WERI-Rb-1 (cell line): ENCODE data around the gene TPRG1L.

ENCODE experiments used
- DNase-seq: peaks from one replicate; pipeline ENCODE4 v3.0.0-alpha.2; 2020
- H3K27ac ChIP-seq: fragments of 250-450 bp; sonication (Bioruptor Pico); 2 replicates; pipeline ENCODE4 v1.5.1; 2020; ENCODE audit warnings: mild to moderate bottlenecking, moderate library complexity
- H3K27me3 ChIP-seq: fragments of 250-450 bp; sonication (Bioruptor Pico); 2 replicates; pipeline ENCODE4 v1.5.1; 2021; ENCODE audit warnings: mild to moderate bottlenecking, low read depth, moderate library complexity; ENCODE audit not compliant: insufficient read depth, severe bottlenecking
- H3K36me3 ChIP-seq: fragments of 250-450 bp; sonication (Bioruptor Pico); 2 replicates; pipeline ENCODE4 v1.5.1; 2020; ENCODE audit warnings: mild to moderate bottlenecking, moderate library complexity
- H3K4me3 ChIP-seq: 2 replicates; pipeline ENCODE4 v1.5.1; 2011; ENCODE audit warnings: low read depth, mild to moderate bottlenecking, control low read depth, low read length
- H3K9me3 ChIP-seq: fragments of 250-450 bp; sonication (Bioruptor Pico); 2 replicates; pipeline ENCODE4 v1.5.1; 2021; ENCODE audit warnings: mild to moderate bottlenecking, moderate library complexity; ENCODE audit not compliant: severe bottlenecking
- CTCF ChIP-seq: IDR thresholded peaks from 2 replicates; pipeline ENCODE4 v1.5.1; 2011; ENCODE audit warnings: low read depth, mild to moderate bottlenecking, control low read depth, inconsistent platforms, low read length

The TPRG1L gene

DNA sequence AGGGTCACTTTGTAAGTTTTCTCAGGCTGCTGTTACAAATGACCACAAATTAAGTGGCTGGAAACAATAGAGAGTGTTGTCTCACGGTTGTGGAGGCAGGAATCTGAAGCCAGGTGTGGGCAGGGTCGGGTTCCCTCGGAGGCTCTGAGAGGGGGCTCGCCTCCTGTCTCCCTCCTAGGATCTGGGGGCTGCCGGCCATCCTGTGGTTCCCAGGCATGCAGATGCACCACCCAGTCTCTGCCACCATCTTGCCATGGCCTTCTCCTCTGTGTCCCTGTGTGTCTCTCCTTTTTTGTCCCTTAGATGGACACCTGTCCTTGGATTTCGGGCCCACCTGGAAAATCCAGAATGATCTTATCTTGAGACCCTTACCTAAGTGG, 32.3 kb downstream of the TPRG1L start:
- H3K27me3 ChIP-seq = no peaks in the 10 kb centered on the region
- no peaks in the 10 kb centered on the region for H3K9me3 ChIP-seq
- no peak for DNase-seq
- TF ChIP-seq CTCF = no peak
- H3K4me3 ChIP-seq = no peak overlapping the region
- H3K36me3 ChIP-seq = peaks cover 31% of the 10 kb centered on the region
- no peak overlapping the region for H3K27ac ChIP-seq

DNA sequence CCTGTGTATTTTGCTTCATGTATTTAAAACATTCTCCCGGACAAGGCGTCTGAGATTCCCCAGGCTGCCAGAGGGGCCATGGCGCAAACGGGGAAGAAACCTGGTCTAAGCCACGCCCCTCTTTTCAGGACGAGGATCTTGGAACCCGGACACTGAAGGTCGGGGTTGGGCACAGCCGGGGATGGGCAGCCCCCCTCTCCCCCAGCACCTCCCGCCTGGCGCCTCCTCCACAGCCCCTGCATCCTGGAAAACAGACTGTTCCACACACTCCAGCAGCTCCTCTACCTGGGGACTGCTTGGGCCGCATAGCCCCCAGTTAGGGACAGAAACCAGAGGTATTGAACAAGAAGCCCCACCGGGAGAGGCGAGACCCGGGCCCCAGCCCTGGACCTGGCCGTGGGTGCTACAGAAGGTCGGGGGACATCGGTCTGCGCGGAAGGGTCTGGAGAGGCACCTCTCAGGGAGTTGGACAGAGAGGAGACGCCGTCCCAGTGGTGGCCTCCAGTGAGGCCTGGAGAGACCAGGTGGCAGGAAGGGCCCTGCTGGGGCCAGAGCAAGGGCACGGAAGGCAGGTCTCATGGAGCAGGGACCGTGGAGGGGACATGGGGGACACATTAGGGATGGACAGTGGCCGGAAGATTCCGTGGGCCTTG, 32.9 kb downstream of the TPRG1L start:
- H3K27me3 ChIP-seq = no peaks in the 10 kb centered on the region
- peak overlapping the region; percentile 8; the same call in 1 of the 2 replicates for H3K27ac ChIP-seq
- no peak for TF ChIP-seq CTCF
- H3K36me3 ChIP-seq = peaks cover 36% of the 10 kb centered on the region
- DNase-seq = no peak
- no peaks in the 10 kb centered on the region for H3K9me3 ChIP-seq
- H3K4me3 ChIP-seq = no peak overlapping the region

- Histone ChIP-seq H3K9me3 (no peaks in the 10 kb centered on the region), H3K36me3 (peaks cover 38% of the 10 kb centered on the region), H3K4me3 (no peak overlapping the region), H3K27ac (peak overlapping the region; percentile 8; the same call in 1 of the 2 replicates), H3K27me3 (no peaks in the 10 kb centered on the region)
- DNase-seq = no peak
- no peak for TF ChIP-seq CTCF
Observed at GRCh38 chr1:3658231-3658615, 33.4 kb downstream of the TPRG1L start.

DNA sequence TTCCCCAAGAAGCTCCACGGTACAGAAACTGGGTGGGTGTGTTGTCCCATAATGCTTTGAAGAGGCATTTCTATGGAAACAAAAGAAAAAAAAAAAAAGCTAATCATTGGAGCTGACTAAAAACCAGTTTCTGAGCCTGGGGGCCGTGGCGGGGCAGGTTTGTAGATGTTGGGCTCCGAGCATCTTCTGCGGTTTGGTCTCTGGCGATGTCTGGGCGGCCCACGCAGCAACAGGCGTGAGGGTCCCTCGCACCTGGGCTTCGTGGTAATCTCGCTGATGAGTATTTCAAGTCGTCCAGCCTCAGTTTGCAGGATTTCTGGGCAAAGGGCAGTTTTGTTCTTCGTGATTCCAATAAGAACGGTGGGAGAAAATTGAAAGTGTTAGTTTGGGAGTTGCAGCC, 34.3 kb downstream of the TPRG1L start:
- H3K27me3 ChIP-seq = no peaks in the 10 kb centered on the region
- H3K4me3 ChIP-seq = no peak overlapping the region
- no peak overlapping the region for H3K27ac ChIP-seq
- H3K9me3 ChIP-seq = no peaks in the 10 kb centered on the region
- peaks cover 37% of the 10 kb centered on the region for H3K36me3 ChIP-seq
- no peak for DNase-seq
- no peak for TF ChIP-seq CTCF

GRCh38 chr1:3660704-3661103, 35.9 kb downstream of the TPRG1L start:
- no peak overlapping the region for H3K4me3 ChIP-seq
- no peaks in the 10 kb centered on the region for H3K9me3 ChIP-seq
- no peak overlapping the region for H3K27ac ChIP-seq
- DNase-seq = no peak
- no peaks in the 10 kb centered on the region for H3K27me3 ChIP-seq
- H3K36me3 ChIP-seq = peaks cover 27% of the 10 kb centered on the region
- TF ChIP-seq CTCF = no peak

DNA sequence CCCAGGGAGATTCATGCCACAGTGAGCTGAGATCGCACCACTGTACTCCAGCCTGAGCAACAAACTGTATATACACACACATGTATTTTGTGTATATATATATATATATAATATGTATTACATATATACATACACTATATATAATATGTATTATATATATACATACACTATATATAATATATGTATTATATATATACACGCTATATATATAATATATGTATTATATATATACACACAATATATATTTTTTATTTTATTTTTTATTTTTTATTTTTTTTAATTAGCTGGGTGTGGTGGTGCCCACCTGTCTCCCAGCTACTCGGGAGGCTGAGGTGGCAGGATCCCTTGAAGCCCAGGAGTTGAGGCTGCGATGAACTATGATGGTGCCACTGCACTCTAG, 36.8 kb downstream of the TPRG1L start:
- H3K27me3 ChIP-seq = no peaks in the 10 kb centered on the region
- TF ChIP-seq CTCF = no peak
- H3K9me3 ChIP-seq = no peaks in the 10 kb centered on the region
- peaks cover 22% of the 10 kb centered on the region for H3K36me3 ChIP-seq
- no peak overlapping the region for H3K27ac ChIP-seq
- H3K4me3 ChIP-seq = no peak overlapping the region
- no peak for DNase-seq
